MM.1S (cell line): ENCODE measurements around the gene SNAPC1.

ENCODE experiments used
- DNase-seq: peaks from one replicate; pipeline ENCODE4 v3.0.0-alpha.2; 2015
- H2AFZ ChIP-seq: fragments of 300-600 bp; sonication (generic); 2 replicates; pipeline ENCODE4 v1.6.0; 2016; ENCODE audit warnings: antibody characterized with exemption, low read length
- H3F3A ChIP-seq: fragments of 300-600 bp; sonication (generic); 2 replicates; pipeline ENCODE4 v1.6.1; 2016; ENCODE audit warnings: mild to moderate bottlenecking, antibody characterized with exemption, low read length, moderate library complexity, mixed read lengths; ENCODE audit not compliant: insufficient read depth
- H3K27ac ChIP-seq: fragments of 300-600 bp; sonication (generic); 2 replicates; pipeline ENCODE4 v1.5.1; 2016; ENCODE audit warnings: mild to moderate bottlenecking, low read length
- H3K27me3 ChIP-seq: fragments of 300-600 bp; sonication (generic); replicated peaks from 2 replicates; pipeline ENCODE4 v1.6.0; 2016; ENCODE audit warnings: low read length; ENCODE audit not compliant: insufficient read depth
- H3K36me3 ChIP-seq: fragments of 300-600 bp; sonication (generic); replicated peaks from 2 replicates; pipeline ENCODE4 v1.6.1; 2016; ENCODE audit warnings: mild to moderate bottlenecking, low read length, mixed read lengths; ENCODE audit not compliant: insufficient read depth
- H3K4me1 ChIP-seq: fragments of 300-600 bp; sonication (generic); 2 replicates; pipeline ENCODE4 v1.6.1; 2016; ENCODE audit warnings: low read length, mixed read lengths
- H3K4me2 ChIP-seq: fragments of 300-600 bp; sonication (generic); 2 replicates; pipeline ENCODE4 v1.6.0; 2016; ENCODE audit warnings: low read depth, low read length
- H3K4me3 ChIP-seq: fragments of 300-600 bp; sonication (generic); 2 replicates; pipeline ENCODE4 v1.5.1; 2016; ENCODE audit warnings: low read length, mixed read lengths
- H3K79me2 ChIP-seq: fragments of 300-600 bp; sonication (generic); 2 replicates; pipeline ENCODE4 v1.6.1; 2016; ENCODE audit warnings: mixed run types, low read length, mixed read lengths
- H3K9ac ChIP-seq: fragments of 300-600 bp; sonication (generic); 2 replicates; pipeline ENCODE4 v1.6.1; 2016; ENCODE audit warnings: low read length, mixed read lengths
- H3K9me2 ChIP-seq: fragments of 300-600 bp; sonication (generic); replicated peaks from 2 replicates; pipeline ENCODE4 v1.6.1; 2016; ENCODE audit warnings: mild to moderate bottlenecking, low read length, mixed read lengths; ENCODE audit not compliant: insufficient read depth
- H3K9me3 ChIP-seq: fragments of 300-600 bp; sonication (generic); replicated peaks from 2 replicates; pipeline ENCODE4 v1.6.1; 2016; ENCODE audit warnings: mild to moderate bottlenecking, low read length, mixed read lengths; ENCODE audit not compliant: insufficient read depth
- H4K20me1 ChIP-seq: fragments of 300-600 bp; sonication (generic); 2 replicates; pipeline ENCODE4 v1.6.1; 2016; ENCODE audit warnings: mild to moderate bottlenecking, low read length, moderate library complexity, mixed read lengths; ENCODE audit not compliant: insufficient read depth
- CTCF ChIP-seq: fragments of 300-600 bp; sonication (generic); IDR thresholded peaks from 2 replicates; pipeline ENCODE4 v1.5.1; 2016; ENCODE audit warnings: antibody characterized with exemption, low read length, mixed read lengths
- EZH2 ChIP-seq: fragments of 300-600 bp; sonication (generic); optimal IDR thresholded peaks from 2 replicates; pipeline ENCODE3; 2017; ENCODE audit warnings: low read depth, mild to moderate bottlenecking, antibody characterized with exemption, low read length, mixed read lengths
- EZH2phosphoT487 ChIP-seq: fragments of 300-600 bp; sonication (generic); IDR thresholded peaks from 2 replicates; pipeline ENCODE4 v1.6.1; 2018; ENCODE audit warnings: antibody characterized with exemption, low read length

The SNAPC1 gene

GRCh38 chr14:61836807-61837206 is 74.6 kb downstream of the SNAPC1 start:
- H4K20me1 ChIP-seq, result no peaks in the 10 kb centered on the region
- H3K27ac ChIP-seq, result no peak overlapping the region
- TF ChIP-seq EZH2 (no peak), EZH2phosphoT487 (no peak), CTCF (no peak)
- H3K4me3 ChIP-seq, result no peak overlapping the region
- no peaks in the 10 kb centered on the region for H3K79me2 ChIP-seq
- no peaks in the 10 kb centered on the region for H3K27me3 ChIP-seq
- no peaks in the 10 kb centered on the region for H3K4me1 ChIP-seq
- no peaks in the 10 kb centered on the region for H3F3A ChIP-seq
- no peak overlapping the region for H3K4me2 ChIP-seq
- H3K9me2 ChIP-seq, result no peaks in the 10 kb centered on the region
- DNase-seq, result no peak
- H2AFZ ChIP-seq, result no peak overlapping the region
- H3K9me3 ChIP-seq, result no peaks in the 10 kb centered on the region
- H3K36me3 ChIP-seq, result no peaks in the 10 kb centered on the region
- no peak overlapping the region for H3K9ac ChIP-seq

- Histone ChIP-seq H3K9me2 (no peaks in the 10 kb centered on the region), H3F3A (no peaks in the 10 kb centered on the region), H2AFZ (no peak overlapping the region), H4K20me1 (no peaks in the 10 kb centered on the region), H3K27me3 (no peaks in the 10 kb centered on the region), H3K4me3 (no peak overlapping the region), H3K9ac (no peak overlapping the region), H3K27ac (no peak overlapping the region), H3K36me3 (no peaks in the 10 kb centered on the region), H3K79me2 (no peaks in the 10 kb centered on the region), H3K4me2 (no peak overlapping the region), H3K9me3 (no peaks in the 10 kb centered on the region), H3K4me1 (no peaks in the 10 kb centered on the region)
- no peak for TF ChIP-seq EZH2
- peak; percentile 68 for TF ChIP-seq CTCF
- DNase-seq, result peak; percentile 38
These were observed 75.4 kb downstream of the SNAPC1 start for GRCh38 chr14:61837336-61838229.

GRCh38 chr14:61838661-61839245 is 76.5 kb downstream of the SNAPC1 start:
- no peak overlapping the region for H3K27ac ChIP-seq
- DNase-seq, result no peak
- no peak overlapping the region for H3K4me3 ChIP-seq
- no peak overlapping the region for H2AFZ ChIP-seq
- no peaks in the 10 kb centered on the region for H3K27me3 ChIP-seq
- no peaks in the 10 kb centered on the region for H3K9me3 ChIP-seq
- no peak overlapping the region for H3K9ac ChIP-seq
- TF ChIP-seq EZH2phosphoT487, result no peak
- no peak for TF ChIP-seq EZH2
- no peak for TF ChIP-seq CTCF
- H3F3A ChIP-seq, result no peaks in the 10 kb centered on the region
- H4K20me1 ChIP-seq, result no peaks in the 10 kb centered on the region
- H3K9me2 ChIP-seq, result no peaks in the 10 kb centered on the region
- no peaks in the 10 kb centered on the region for H3K79me2 ChIP-seq
- H3K36me3 ChIP-seq, result no peaks in the 10 kb centered on the region
- no peak overlapping the region for H3K4me2 ChIP-seq
- H3K4me1 ChIP-seq, result no peaks in the 10 kb centered on the region
